Adrenal gland (tissue), 5 donors: ENCODE measurements around the gene ROCK2.

Source experiments
- CTCF ChIP-seq, 6 experiments: fragments of 450-650 bp in 4 of 6; fragments of 200-600 bp in 2 of 6; sonication (generic) in 1 of 6; IDR thresholded peaks; 1 replicate in 5 of 6; 2 replicates in 1 of 6; pipeline versions ENCODE4 v1.5.1 to v1.8.0; 2016 to 2021; ENCODE audit warnings: antibody characterized with exemption in 6 of 6, mild to moderate bottlenecking in 2 of 6, moderate library complexity in 1 of 6
- POLR2A ChIP-seq, 2 donors: fragments of 450-650 bp; IDR thresholded peaks; one replicate each; pipeline ENCODE4 v1.6.1; 2017; ENCODE audit warnings: antibody characterized with exemption in 2 of 2, mild to moderate bottlenecking in 2 of 2, moderate library complexity in 1 of 2
- donor health status: DM: no; HTN: no; CAD: no.

DNA sequence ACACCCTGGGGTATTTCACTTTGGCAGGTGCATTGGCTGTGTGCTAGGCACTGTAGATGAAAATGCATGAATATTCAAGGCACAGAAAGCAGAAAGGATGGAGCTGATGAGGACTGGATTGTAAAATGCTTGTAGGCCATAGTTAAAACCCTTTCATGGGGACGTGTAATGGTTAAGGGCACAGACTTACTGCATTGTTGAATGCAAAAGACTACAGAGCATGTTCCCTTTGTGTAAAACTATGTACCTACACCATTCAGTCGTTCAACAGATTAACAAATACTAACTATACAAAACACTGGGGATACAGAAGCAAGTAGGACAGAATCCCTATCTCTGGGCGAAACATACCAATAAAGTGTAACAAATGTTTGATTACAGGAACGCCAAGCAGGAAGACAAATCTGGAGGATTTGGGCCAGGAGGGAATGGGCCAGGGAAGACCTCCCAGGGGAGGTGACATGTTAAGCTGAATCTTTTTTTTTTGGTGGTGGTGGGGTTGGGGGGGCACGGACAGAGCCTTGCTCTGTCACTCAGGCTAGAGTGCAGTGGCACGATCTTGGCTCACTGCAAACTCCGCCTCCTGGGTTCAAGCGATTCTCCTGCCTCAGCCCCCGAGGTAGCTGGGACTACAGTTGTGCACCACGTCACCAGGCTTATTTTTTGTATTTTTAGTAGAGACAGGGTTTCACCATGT is 19.6 kb upstream of the ROCK2 start:
- TF ChIP-seq CTCF (IDR thresholded peaks at IDR 0.05) (no peak), POLR2A (IDR thresholded peaks at IDR 0.05) (no peak)
